Endothelial cell (in vitro differentiated cells): ENCODE data around the gene CACNA1I. TPM values are rescaled to one million over a fixed set of nuclear protein-coding genes. Genes with fewer than 3 reads are reported as not detected.

ENCODE experiments used
- DNase-seq: peaks from one replicate; pipeline ENCODE4 v3.0.0; 2021; ENCODE audit warnings: low spot score
- H3K27ac Mint-ChIP-seq: one replicate; pipeline ENCODE4 v1.8.0; 2021; ENCODE audit warnings: mixed read lengths, inconsistent platforms; ENCODE audit not compliant: unreplicated experiment
- H3K27me3 Mint-ChIP-seq: one replicate; pipeline ENCODE4 v1.8.0; 2021; ENCODE audit warnings: mild to moderate bottlenecking, moderate library complexity, mixed read lengths, inconsistent platforms; ENCODE audit not compliant: unreplicated experiment
- H3K36me3 Mint-ChIP-seq: one replicate; pipeline ENCODE4 v1.8.0; 2021; ENCODE audit warnings: mild to moderate bottlenecking, low read depth, mixed read lengths, inconsistent platforms; ENCODE audit not compliant: unreplicated experiment
- H3K4me1 Mint-ChIP-seq: one replicate; pipeline ENCODE4 v1.8.0; 2021; ENCODE audit warnings: mild to moderate bottlenecking, mixed read lengths, inconsistent platforms; ENCODE audit not compliant: unreplicated experiment
- H3K4me3 Mint-ChIP-seq: one replicate; pipeline ENCODE4 v1.8.0; 2021; ENCODE audit warnings: mild to moderate bottlenecking, mixed read lengths, inconsistent platforms; ENCODE audit not compliant: unreplicated experiment
- H3K9me3 Mint-ChIP-seq: one replicate; pipeline ENCODE4 v1.8.0; 2021; ENCODE audit warnings: mixed read lengths, inconsistent platforms; ENCODE audit not compliant: unreplicated experiment
- CTCF ChIP-seq: fragments of 200-600 bp; sonication (generic); IDR thresholded peaks from one replicate; pipeline ENCODE4 v1.5.0; 2021; ENCODE audit warnings: antibody characterized with exemption; ENCODE audit not compliant: unreplicated experiment
- total RNA-seq: library from RNA; stranded (reverse); fragmentation: NEBNext Ultra II Directional; extraction: Animal tissue kit (Norgen Biotek cat#: 25700); gene quantifications from one replicate; pipeline ENCODE4 v1.2.1, GENCODE V29; 2021; ENCODE audit not compliant: unreplicated experiment

CACNA1I gene
- total RNA-seq, 1 donor from 2014 or later, result 0.10 TPM

GRCh38 chr22:39712751-39713525 lies 142.4 kb downstream of the CACNA1I start:
- no peak overlapping the region for H3K27ac Mint-ChIP-seq

GRCh38 chr22:39713799-39714290 lies 143.3 kb downstream of the CACNA1I start:
- H3K4me3 Mint-ChIP-seq, result no peak overlapping the region
- TF ChIP-seq CTCF, result no peak
- no peak overlapping the region for H3K27ac Mint-ChIP-seq
- no peaks in the 10 kb centered on the region for H3K9me3 Mint-ChIP-seq
- no peak for DNase-seq
- H3K36me3 Mint-ChIP-seq, result no peaks in the 10 kb centered on the region
- H3K4me1 Mint-ChIP-seq, result no peaks in the 10 kb centered on the region
- peaks cover 6% of the 10 kb centered on the region for H3K27me3 Mint-ChIP-seq

More at GRCh38 chr22:39712751-39713525, 142.4 kb downstream of the CACNA1I start:
- H3K4me1 Mint-ChIP-seq, result no peaks in the 10 kb centered on the region
- H3K9me3 Mint-ChIP-seq, result no peaks in the 10 kb centered on the region
- DNase-seq, result no peak
- no peaks in the 10 kb centered on the region for H3K36me3 Mint-ChIP-seq
- TF ChIP-seq CTCF, result no peak
- peaks cover 6% of the 10 kb centered on the region for H3K27me3 Mint-ChIP-seq
- no peak overlapping the region for H3K4me3 Mint-ChIP-seq

GRCh38 chr22:39714321-39714720 lies 143.8 kb downstream of the CACNA1I start:
- Mint-ChIP-seq H3K4me3 (no peak overlapping the region), H3K27me3 (peaks cover 6% of the 10 kb centered on the region), H3K9me3 (no peaks in the 10 kb centered on the region), H3K4me1 (no peaks in the 10 kb centered on the region), H3K27ac (no peak overlapping the region), H3K36me3 (no peaks in the 10 kb centered on the region)
- DNase-seq, result no peak
- no peak for TF ChIP-seq CTCF

- H3K27me3 Mint-ChIP-seq, result peaks cover 10% of the 10 kb centered on the region
- no peaks in the 10 kb centered on the region for H3K36me3 Mint-ChIP-seq
- no peak overlapping the region for H3K4me3 Mint-ChIP-seq
- no peak for DNase-seq
- H3K4me1 Mint-ChIP-seq, result no peaks in the 10 kb centered on the region
- no peaks in the 10 kb centered on the region for H3K9me3 Mint-ChIP-seq
- no peak for TF ChIP-seq CTCF
- no peak overlapping the region for H3K27ac Mint-ChIP-seq
Measured at GRCh38 chr22:39715778-39716495, 145.4 kb downstream of the CACNA1I start.

GRCh38 chr22:39716534-39716933 lies 146.0 kb downstream of the CACNA1I start:
- Mint-ChIP-seq H3K4me3 (no peak overlapping the region), H3K9me3 (no peaks in the 10 kb centered on the region), H3K4me1 (no peaks in the 10 kb centered on the region), H3K36me3 (no peaks in the 10 kb centered on the region), H3K27me3 (peaks cover 10% of the 10 kb centered on the region), H3K27ac (no peak overlapping the region)
- TF ChIP-seq CTCF, result no peak
- DNase-seq, result no peak
